Adrenal gland (tissue), 12 donors: ENCODE data around the gene STARD5. TPM values are rescaled to one million over a fixed set of nuclear protein-coding genes. Genes with fewer than 3 reads are reported as not detected.

Experiments used
- DNase-seq, 7 donors: peaks; one replicate each; pipeline ENCODE4 v3.0.0-alpha.2; 2019 to 2020
- H3K27ac ChIP-seq, 5 donors: fragments of 200-600 bp; sonication (generic) in 4 of 5; 1 replicate in 3 of 5; 2 replicates in 2 of 5; pipeline versions ENCODE4 v1.5.1 to v1.8.0; 2016 to 2020; ENCODE audit warnings: mild to moderate bottlenecking in 1 of 5
- H3K27me3 ChIP-seq: fragments of 200-600 bp; 2 replicates; pipeline ENCODE4 v1.8.0; 2021
- H3K36me3 ChIP-seq, 2 donors: fragments of 200-600 bp; replicated peaks in 1 of 2; 1 replicate in 1 of 2; 2 replicates in 1 of 2; pipeline versions ENCODE4 v1.5.1 to v1.8.0; 2018 to 2022
- H3K4me1 ChIP-seq, 2 donors: fragments of 200-600 bp; replicated peaks in 1 of 2; 1 replicate in 1 of 2; 2 replicates in 1 of 2; pipeline versions ENCODE4 v1.5.1 to v1.8.0; 2018 to 2021
- H3K4me3 ChIP-seq, 4 donors: fragments of 200-600 bp; sonication (generic) in 3 of 4; one replicate each; pipeline ENCODE4 v1.5.1; 2016 to 2018
- H3K9me3 ChIP-seq, 3 donors: fragments of 200-600 bp; sonication (generic) in 1 of 3; replicated peaks in 1 of 3; 1 replicate in 2 of 3; 2 replicates in 1 of 3; pipeline versions ENCODE4 v1.5.1 to v1.8.0; 2016 to 2021
- CTCF ChIP-seq, 6 experiments: fragments of 450-650 bp in 4 of 6; fragments of 200-600 bp in 2 of 6; sonication (generic) in 1 of 6; IDR thresholded peaks; 1 replicate in 5 of 6; 2 replicates in 1 of 6; pipeline versions ENCODE4 v1.5.1 to v1.8.0; 2016 to 2021; ENCODE audit warnings: antibody characterized with exemption in 6 of 6, mild to moderate bottlenecking in 2 of 6, moderate library complexity in 1 of 6
- POLR2A ChIP-seq, 2 donors: fragments of 450-650 bp; IDR thresholded peaks; one replicate each; pipeline ENCODE4 v1.6.1; 2017; ENCODE audit warnings: antibody characterized with exemption in 2 of 2, mild to moderate bottlenecking in 2 of 2, moderate library complexity in 1 of 2
- WGBS, 4 donors: extraction: QIAGEN DNeasy Blood & Tissue Kit in 2 of 4; methylation state at CpG; one replicate each; pipeline versions ENCODE4 v1.1.5 to v1.1.7; 2013 to 2017; 5-methylcytosine and 5-hydroxymethylcytosine counted together
- intact Hi-C, 2 donors: fragments of 100-400 bp; cut with DNase I; formaldehyde crosslinking; loops; one replicate each; pipeline versions ENCODE4 v1.14.1 to v1.15.0; 2022 to 2023
- polyA plus RNA-seq, 3 donors: library from polyadenylated mRNA; stranded (reverse); fragments of 200-250 nt in 2 of 3; fragments of 350-450 nt in 1 of 3; fragmentation: Illumina TruSeq in 1 of 3; extraction: RNeasy Lipid Tissue Mini Kit (QIAGEN cat#74804) in 1 of 3; gene quantifications; one replicate each; pipeline ENCODE4 v1.2.3, GENCODE V29; 2013 to 2014
- total RNA-seq, 9 donors: library from RNA; depleted of rRNA in 4 of 9; stranded (reverse); fragments of >200 nt in 4 of 9; fragments of 120-200 nt in 1 of 9; fragmentation: NEBNext Ultra II Directional in 1 of 9; extraction: Animal tissue kit (Norgen Biotek cat#: 25700) in 1 of 9; gene quantifications; one replicate each; pipeline versions ENCODE4 v1.1.0 to v1.2.4, GENCODE V29; 2013 to 2023
- donor health status: healthy with polysubstance abuse.
- donor health status: Bipolar disorder and iron deficiency.
- donor health status: DM: yes; HTN: yes; CAD: no.
- donor health status: DM: no; HTN: no; CAD: no.
- donor health status: DM: no; HTN: no; CAD: no.
- donor health status: DM: yes; HTN: yes; CAD: no.

The STARD5 gene
- total and polyA plus RNA-seq, 12 donors, result 0.97 to 6.1 (median 3.5) TPM

DNA sequence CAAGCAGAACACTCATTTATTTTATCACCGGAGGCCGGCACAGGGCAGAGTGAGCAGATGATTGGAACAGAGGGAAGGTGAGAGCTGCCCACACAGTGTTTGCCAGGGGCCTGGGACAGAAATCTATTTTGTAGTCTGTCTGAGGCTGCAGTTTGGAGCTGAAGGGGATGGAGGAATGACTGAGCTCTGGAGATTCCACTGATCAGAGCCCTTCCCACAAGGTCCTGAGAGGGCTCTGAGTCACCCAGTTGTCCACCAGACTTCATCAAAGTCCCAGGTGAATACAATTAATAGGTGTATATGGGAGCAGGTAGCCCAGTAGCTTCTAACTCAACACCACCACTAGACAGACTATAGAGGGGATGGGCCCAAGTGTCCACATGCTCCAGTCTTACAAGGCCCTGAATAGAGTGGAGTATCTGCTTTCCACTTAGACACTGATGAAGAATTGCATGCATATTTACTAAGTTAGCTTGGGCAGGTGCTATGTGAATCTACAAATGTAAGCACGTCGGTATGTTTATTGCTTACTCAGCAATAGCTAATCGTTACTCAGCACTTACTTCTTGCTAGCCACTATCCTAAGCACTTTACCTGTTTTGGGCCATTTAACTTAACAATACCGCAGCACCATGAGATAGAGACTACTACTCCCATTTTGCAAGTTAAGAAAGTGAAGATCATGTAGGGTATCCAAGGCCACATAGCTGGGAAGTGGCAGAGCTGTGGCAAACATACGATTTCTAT, 2.7 kb upstream of the STARD5 start:
- intact Hi-C loops, result no loop called here

GRCh38 chr15:81323559-81323943, 390 bp downstream of the STARD5 start:
- intact Hi-C loops, result no loop called here
- Histone ChIP-seq H3K27me3 (no peaks in the 10 kb centered on the region), H3K27ac (peak overlapping the region in 3 of 5 donors; percentile 49 to 78 (median 58)), H3K4me1 (peaks cover 3 to 4% of the 10 kb centered on the region in 2 donors), H3K9me3 (no peaks in the 10 kb centered on the region), H3K36me3 (no peaks in the 10 kb centered on the region), H3K4me3 (peak overlapping the region in 3 of 4 donors; percentile 14 to 86 (median 68))
- TF ChIP-seq CTCF (IDR thresholded peaks at IDR 0.05) (no peak), POLR2A (IDR thresholded peaks at IDR 0.05) (no peak)
- WGBS, 4 donors, result 16 to 20% (median 19%) methylated on average over 4 of the region's 4 CpGs
- no peak for DNase-seq

More for the DNA sequence above, 2.7 kb upstream of the STARD5 start:
- no peak overlapping the region for H3K4me3 ChIP-seq
- no peak overlapping the region for H3K27ac ChIP-seq
- no peaks in the 10 kb centered on the region for H3K36me3 ChIP-seq
- no peak for DNase-seq
- TF ChIP-seq CTCF (IDR thresholded peaks at IDR 0.05) (no peak), POLR2A (IDR thresholded peaks at IDR 0.05) (no peak)
- 81 to 87% (median 84%) methylated on average over 7 of the region's 7 CpGs for WGBS, 4 donors
- H3K4me1 ChIP-seq, result peaks cover 3 to 4% of the 10 kb centered on the region in 2 donors
- H3K27me3 ChIP-seq, result no peaks in the 10 kb centered on the region
- H3K9me3 ChIP-seq, result no peaks in the 10 kb centered on the region

DNA sequence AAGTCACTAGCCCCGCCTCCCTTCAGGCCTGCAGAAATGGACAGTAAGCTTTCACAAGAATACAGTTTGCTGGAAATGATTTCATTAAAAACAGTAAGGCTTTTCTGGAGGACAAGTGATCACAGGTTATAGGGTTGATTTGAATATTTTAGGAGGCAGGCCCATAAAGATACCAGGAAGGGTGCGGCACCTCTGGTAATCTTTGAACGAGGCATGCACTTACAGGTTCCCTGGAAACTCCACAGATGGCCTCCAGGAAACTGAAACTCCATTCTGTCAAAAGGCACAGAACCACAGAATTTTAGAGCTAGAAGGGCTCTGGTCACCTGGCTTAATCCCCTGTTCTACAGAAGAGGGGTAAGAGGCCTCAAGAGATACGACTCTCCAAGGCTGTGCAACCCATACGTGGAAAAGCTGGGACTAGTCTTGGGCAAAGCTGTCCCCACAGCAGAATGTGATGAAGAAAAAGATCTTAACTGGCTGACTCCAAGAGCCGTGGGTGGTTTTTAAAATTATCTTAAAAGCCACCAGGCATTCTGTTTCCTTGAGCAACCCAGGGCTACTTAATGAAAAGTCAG, 1.2 kb downstream of the STARD5 start:
- Histone ChIP-seq H3K27me3 (no peaks in the 10 kb centered on the region), H3K27ac (no peak overlapping the region), H3K4me3 (peak overlapping the region in 1 of 4 donors; percentile 86), H3K4me1 (peaks cover 3 to 4% of the 10 kb centered on the region in 2 donors), H3K9me3 (no peaks in the 10 kb centered on the region), H3K36me3 (no peaks in the 10 kb centered on the region)
- WGBS, 4 donors, result 75 to 81% (median 78%) methylated on average over 6 of the region's 6 CpGs
- no peak for DNase-seq
- TF ChIP-seq CTCF (IDR thresholded peaks at IDR 0.05) (no peak), POLR2A (IDR thresholded peaks at IDR 0.05) (no peak)
- intact Hi-C loops, result no loop called here

DNA sequence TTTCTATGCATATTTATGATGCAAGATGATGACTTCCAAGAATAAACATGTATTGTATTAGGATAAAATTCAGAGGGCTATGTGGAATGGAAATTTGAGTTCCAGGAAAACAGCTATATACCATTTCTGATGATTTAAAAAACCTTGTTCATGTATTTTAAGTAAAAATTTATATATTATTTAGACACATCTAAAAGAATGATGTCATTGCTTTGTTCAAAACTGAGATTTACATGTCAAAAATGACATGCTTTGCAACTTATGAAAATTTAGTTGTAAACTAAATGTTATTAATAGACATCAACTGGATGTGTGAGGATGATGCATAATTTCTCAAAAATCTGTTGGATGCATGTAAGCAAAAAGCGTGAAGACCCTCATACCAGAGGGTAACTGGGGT, 2.3 kb downstream of the STARD5 start:
- no peaks in the 10 kb centered on the region for H3K36me3 ChIP-seq
- no peak overlapping the region for H3K27ac ChIP-seq
- WGBS, 4 donors, result 88 to 97% (median 92%) methylated on average over 1 of the region's 1 CpG
- no peak overlapping the region for H3K4me3 ChIP-seq
- TF ChIP-seq POLR2A (IDR thresholded peaks at IDR 0.05), result no peak
- no peak for TF ChIP-seq CTCF (IDR thresholded peaks at IDR 0.05)
- intact Hi-C loops, result no loop called here
- peaks cover 3 to 4% of the 10 kb centered on the region in 2 donors for H3K4me1 ChIP-seq
- DNase-seq, result no peak
- H3K9me3 ChIP-seq, result no peaks in the 10 kb centered on the region
- no peaks in the 10 kb centered on the region for H3K27me3 ChIP-seq
